ENCODE results near the gene DDIT3.

DDIT3 gene

GRCh38 chr12:57487597-57488401, 32.5 kb downstream of the DDIT3 start, which contains the start of gene MARS1:
Gene MARS1, plus strand, starts transcription at chr12:57488068. Its CDS starts 23 bp downstream, at chr12:57488091.
- in situ Hi-C loops (cut with HindIII; ENCODE audit: low sequenced_read_pairs): no loop called here

DNA sequence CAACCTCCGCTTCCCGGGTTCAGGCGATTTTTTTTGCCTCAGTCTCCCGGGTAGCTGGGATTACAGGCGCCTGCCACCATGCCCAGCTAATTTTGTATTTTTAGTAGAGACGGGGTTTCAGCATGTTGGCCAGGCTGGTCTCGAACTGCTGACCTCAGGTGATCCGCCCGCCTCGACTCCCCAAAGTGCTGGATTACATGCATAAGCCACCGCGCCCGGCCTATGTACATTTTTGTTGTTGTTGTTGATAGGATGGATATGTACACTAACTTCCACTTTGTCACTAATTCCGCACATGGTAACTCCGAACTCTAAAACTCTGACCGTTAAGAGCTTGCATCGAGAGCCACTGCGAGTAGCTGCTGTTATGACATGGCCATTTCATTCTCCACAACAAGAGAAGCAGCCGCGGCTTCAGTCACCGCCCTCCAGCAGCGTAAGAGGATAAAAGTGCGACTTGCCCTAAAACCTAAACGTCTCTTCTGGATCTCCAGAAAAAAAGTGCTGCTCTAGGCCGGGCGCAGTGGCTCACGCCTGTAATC, 33.2 kb downstream of the DDIT3 start:
- in situ Hi-C loops (cut with HindIII; ENCODE audit: low sequenced_read_pairs): no loop called here

- in situ Hi-C loops (cut with HindIII; ENCODE audit: low sequenced_read_pairs): no loop called here
These were observed 34.6 kb downstream of the DDIT3 start for GRCh38 chr12:57485695-57486094.

- in situ Hi-C loops (cut with HindIII; ENCODE audit: low sequenced_read_pairs): no loop called here
These were observed 36.8 kb downstream of the DDIT3 start for GRCh38 chr12:57483466-57483865.

GRCh38 chr12:57481671-57482070, 38.6 kb downstream of the DDIT3 start:
- in situ Hi-C loops (cut with HindIII; ENCODE audit: low sequenced_read_pairs): no loop called here

DNA sequence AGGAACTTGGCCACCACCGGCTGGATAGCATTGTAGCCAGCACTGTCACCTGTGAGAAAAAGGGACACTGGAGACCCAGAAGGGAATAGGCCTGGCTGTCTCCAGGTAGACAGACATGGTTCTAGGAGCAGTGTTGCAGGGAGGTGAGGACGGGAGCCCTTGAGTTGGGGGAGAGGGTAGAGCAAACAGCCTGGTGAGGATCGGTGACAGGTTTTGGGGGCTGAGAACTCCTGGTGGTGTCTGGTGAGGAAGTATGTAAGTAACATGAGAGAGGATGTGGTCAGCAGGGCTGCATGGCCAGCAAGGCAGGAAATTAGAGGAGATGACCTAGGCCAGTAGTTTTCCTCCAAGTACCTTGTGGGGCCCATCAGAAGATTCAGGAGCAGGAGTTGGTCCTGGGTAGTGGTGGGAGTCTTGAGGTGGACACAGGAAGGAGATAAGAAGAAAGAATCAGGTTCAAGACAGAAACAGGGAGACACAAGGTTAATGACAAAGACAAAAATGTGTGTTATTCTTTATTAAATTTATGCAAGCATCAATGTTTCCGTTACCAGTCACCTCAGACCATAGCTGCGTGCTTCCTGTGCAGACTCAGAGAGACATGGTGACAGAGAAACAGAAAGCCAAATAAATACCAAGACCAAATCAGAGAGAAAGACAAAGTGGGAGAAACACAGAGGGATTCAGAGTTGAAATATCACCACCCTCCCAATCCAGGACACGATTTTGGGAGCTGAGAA, 40.8 kb downstream of the DDIT3 start, which contains the start of gene ARHGAP9:
Gene ARHGAP9, minus strand, starts transcription at position 491 of the 740 bp plus-strand sequence. Its CDS starts 460 bp downstream, at position 31.
- in situ Hi-C loops (cut with HindIII; ENCODE audit: low sequenced_read_pairs): no loop called here

DNA sequence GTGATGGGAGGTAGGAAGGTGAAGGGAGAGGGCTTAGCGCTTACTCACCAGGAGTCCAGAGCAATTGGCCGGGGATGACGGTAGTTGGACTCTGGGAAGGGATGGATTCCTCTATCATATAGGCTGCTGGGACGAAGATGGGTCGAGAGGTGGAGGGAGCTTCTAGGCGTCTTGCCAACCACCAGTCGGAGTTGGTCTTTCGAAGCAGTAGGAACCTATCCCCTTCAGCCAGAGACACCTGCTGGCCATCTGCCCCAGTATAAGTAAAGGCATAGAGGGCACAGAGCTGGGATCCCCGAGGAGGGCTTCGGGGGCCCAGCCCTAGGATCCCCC, 41.3 kb downstream of the DDIT3 start:
- in situ Hi-C loops (cut with HindIII; ENCODE audit: low sequenced_read_pairs): no loop called here

DNA sequence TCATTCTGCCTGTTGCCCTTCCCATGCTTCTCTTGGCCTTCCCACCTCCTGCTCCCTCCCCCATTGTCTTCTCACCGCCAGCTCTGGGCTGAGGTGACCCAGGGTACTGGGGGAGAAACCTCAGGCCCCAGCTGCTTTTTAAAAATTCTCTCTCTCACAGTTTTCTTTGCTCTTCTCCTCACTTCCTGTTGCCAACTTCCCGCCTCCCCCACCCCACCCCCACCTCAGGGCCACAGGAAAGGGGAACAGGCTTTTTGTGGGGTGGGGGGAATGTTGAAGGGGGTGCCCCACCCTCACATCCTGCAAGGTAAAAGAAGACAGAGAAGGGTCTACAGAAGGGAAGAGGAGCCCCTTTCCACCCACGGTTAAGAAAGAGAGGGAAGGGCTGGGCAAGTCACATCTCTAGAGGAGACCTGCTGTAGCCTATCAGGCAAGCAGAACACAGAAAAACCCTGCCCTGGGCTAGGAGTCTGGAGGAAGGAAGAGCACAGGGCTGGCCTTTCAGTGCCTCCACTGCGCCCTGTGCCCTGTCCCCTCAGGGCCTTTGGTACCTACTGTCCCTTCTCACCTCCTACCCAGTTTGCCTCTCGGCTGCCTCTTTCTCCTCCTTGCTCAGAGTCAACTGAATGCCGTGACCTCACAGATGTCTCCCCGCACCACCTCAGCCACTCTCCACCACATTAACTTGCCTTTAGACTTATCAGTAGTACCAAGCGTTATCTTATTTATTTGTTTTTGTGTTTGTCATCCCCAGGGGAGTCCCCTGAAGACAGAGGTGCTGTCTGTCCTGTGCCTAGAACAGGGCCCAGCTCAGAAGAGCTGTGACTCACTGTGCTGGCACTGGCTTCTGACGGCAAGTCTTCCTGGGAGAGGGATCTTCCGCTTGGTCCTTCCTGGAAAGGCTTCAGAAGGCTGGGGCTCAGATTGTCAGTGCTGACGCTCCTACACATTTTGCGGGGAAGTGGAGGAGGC, 42.3 kb downstream of the DDIT3 start:
- in situ Hi-C loops (cut with HindIII; ENCODE audit: low sequenced_read_pairs): no loop called here

DNA sequence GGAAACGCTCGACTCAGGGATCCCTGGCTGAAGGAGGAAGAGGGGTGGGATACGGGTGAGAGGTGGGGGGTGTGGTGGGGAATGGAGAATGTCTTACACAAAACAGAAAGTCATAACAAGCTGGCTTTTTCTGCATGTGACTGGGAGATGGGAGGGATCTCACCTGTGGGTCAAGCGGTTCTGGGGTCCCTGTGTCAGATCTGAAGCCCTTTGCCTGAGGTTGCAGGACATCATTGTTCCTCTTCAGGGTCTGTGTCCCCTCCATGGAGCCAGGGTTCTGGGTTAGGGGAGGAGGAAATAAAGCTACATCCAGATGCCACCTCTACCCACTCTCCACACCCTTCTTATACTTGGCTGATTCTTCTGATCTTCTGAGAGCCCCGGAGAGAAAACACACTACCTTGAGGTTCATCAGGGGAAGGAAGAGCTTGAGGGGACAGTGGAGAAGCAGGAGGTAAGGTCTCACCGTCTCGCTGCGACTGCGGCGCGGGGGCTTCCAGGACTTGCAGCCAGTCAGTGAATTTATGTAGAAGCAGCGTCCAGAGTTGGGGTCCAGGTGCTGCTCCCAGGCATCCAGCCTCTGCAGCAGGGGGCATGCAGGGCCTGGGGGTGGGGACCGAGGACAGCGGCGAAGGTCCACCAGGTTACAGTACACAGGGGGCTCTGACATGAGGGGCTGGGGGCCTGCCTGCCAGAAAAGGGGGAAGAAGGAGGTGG, 43.2 kb downstream of the DDIT3 start:
- in situ Hi-C loops (cut with HindIII; ENCODE audit: low sequenced_read_pairs): no loop called here

DNA sequence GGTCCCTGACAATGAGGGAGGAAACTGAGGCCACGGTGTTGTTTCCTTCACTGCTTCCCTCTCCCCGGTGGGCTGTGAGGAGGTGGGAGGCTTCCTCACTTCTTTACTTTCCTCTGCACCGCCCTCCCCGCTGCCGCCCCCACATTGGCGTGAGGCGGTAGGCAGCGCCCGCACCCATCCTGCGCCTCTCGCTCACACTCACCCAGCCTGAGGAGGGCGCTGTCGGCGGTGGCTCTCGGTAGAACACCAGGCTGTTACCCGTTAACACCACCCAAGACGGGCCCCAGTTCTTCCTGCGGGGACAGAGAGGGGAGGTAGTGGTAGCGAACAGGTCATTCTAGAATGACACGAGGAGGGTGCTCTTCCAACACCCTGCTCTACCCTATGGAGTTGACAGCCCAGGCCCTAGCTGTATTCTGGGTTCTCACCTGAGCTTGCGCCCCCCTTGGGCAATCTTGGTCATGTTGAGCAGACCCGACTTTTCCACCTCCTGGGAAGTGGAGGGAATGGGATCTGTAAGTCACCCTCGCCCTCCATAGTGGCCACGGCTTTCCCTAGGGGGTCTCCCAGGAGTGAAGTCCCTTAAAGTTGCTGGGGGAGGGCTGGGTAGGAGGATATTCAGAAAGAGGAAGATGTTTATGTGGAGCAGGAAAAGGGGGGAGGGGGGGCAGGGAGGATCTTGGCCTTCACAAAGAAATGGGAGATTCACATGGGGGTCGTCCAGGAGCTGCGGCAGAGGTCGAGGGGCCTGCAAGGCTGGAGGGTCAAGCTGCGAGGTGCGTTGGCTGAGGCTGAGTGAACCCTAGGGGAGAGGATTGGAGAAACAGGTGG, 43.9 kb downstream of the DDIT3 start:
- in situ Hi-C loops (cut with HindIII; ENCODE audit: low sequenced_read_pairs): no loop called here

GRCh38 chr12:57475271-57476161, 44.8 kb downstream of the DDIT3 start:
- in situ Hi-C loops (cut with HindIII; ENCODE audit: low sequenced_read_pairs): no loop called here

- in situ Hi-C loops (cut with HindIII; ENCODE audit: low sequenced_read_pairs): no loop called here
These were observed 45.5 kb downstream of the DDIT3 start for GRCh38 chr12:57474862-57475261.

DNA sequence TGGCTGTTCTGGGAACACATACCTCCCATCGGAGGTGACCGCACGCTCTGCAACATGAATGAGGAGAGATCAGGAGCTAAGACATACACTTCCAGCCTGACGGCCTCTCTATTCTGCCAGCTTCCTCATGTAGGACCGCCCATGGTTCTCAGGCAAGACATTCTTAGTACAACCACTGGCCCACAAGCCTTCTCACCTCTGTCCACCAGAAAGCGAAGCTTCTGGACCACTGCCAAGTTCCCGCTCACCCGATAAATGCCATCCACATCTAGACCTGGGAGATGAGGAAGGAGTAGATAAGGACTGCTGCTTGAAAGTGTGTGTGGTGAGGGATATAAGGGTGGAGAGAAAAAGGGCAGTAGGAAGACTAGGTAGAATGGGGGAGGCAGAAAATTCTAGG, 45.9 kb downstream of the DDIT3 start:
- in situ Hi-C loops (cut with HindIII; ENCODE audit: low sequenced_read_pairs): no loop called here

DNA sequence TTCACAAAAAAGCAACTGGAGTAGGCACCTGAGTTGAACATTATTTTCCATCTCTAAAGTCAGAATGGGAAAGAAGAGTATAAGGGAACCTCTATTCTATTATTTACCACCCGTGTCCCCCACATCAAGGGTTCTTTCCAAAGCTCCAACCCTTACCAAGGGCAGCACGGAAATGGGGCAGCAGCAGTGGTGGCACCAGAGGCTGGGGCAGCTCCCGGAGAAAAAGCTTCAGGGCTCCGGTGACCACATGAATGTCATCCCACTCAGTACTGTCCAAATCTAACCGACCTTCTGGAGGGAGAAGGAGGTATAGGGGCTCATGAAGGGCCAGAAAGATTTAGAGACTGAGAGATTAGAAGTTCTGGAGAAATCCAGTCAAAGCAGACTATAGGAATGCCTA, 46.4 kb downstream of the DDIT3 start:
- in situ Hi-C loops (cut with HindIII; ENCODE audit: low sequenced_read_pairs): no loop called here

DNA sequence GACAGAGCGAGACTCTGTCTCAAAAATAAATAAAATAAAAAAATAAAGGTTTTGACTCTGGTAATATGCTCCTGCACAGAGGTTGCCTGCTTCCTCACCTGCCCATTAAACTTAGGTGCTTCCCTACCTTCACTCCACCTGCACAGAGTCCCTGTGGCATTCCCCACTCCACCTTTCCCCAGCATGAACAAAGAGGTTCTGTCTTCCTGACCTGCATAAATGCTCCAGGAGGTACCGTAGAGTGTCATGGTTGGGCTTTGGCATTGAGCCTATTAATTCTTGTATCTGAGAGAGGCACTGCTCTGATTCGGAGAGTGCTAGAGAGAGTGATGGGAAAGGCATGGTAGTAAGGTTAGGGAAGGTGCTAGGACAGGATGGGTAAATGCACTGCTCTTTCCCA, 46.9 kb downstream of the DDIT3 start:
- in situ Hi-C loops (cut with HindIII; ENCODE audit: low sequenced_read_pairs): no loop called here

DNA sequence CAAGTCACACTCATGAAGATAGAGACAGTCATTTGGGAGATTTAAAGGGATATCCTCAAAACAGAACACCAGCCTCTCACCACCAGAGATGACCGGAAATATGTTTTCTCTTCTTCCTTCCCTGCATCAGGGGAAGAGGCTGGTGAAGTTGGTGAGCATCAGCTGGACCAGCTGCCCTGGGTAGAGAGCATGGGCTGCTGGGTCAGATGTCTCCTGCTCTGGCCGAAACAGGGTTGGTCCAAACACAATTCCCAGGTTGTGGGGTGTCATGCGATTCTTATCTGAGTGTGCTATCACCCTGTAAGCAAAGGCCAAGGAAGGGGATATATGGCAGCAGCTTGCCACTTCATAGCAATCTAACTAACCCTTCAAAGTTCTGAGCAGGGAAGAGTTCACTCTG, 47.9 kb downstream of the DDIT3 start:
- in situ Hi-C loops (cut with HindIII; ENCODE audit: low sequenced_read_pairs): no loop called here

- in situ Hi-C loops (cut with HindIII; ENCODE audit: low sequenced_read_pairs): no loop called here
These were observed 48.7 kb downstream of the DDIT3 start for GRCh38 chr12:57471661-57472060.

DNA sequence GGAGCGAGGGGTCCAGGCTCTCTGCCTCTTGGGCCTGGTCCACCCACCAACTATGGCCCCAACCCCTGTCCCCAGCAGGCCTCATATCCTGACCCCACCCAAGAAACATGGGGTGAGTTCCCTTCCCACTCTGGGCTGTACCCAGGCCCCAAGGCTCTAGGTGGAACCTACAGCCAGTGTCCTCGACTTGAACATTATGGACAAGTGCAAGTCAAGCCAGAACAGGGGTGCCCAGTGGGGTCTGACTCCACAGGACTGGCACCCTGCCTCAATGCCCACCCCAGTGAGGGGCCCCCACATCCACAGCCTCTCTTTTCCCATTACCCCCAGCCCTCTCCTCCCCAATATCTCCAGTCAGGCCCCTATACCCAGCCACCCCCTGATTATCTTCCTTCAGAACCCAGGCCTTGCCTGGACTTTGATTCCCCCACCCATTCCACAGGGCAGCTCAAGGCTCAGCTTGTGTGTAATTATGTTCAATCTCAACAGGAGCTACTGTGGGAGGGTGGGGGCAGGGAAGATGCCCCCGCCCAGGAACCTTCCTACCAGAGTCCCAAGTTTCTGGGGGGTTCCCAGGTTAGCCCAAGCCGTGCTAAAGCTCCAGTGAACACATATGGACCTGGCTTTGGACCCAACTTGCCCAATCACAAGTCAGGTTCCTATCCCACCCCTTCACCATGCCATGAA, 49.2 kb downstream of the DDIT3 start:
- in situ Hi-C loops (cut with HindIII; ENCODE audit: low sequenced_read_pairs): no loop called here
